ENCODE measurements around the gene KDM1B.

The KDM1B gene

GRCh38 chr6:18177286-18177965 lies 22.2 kb downstream of the KDM1B start:
- no peak overlapping the region for H3K4me3 ChIP-seq (ENCODE audit: control insufficient read depth, low read depth, low read length)
- no peak for TF ChIP-seq CTCF (conservative IDR thresholded peaks at IDR 0.05; ENCODE audit: control insufficient read depth, insufficient read depth, low read depth, low read length)
- DNase-seq (ENCODE audit: low read depth) = no peak

GRCh38 chr6:18178960-18179615 lies 23.9 kb downstream of the KDM1B start:
- DNase-seq (ENCODE audit: low read depth) = no peak
- H3K4me3 ChIP-seq (ENCODE audit: control insufficient read depth, low read depth, low read length) = no peak overlapping the region
- TF ChIP-seq CTCF (conservative IDR thresholded peaks at IDR 0.05; ENCODE audit: control insufficient read depth, insufficient read depth, low read depth, low read length) = no peak

GRCh38 chr6:18179770-18180356 lies 24.6 kb downstream of the KDM1B start:
- TF ChIP-seq CTCF (conservative IDR thresholded peaks at IDR 0.05; ENCODE audit: control insufficient read depth, insufficient read depth, low read depth, low read length) = no peak
- H3K4me3 ChIP-seq (ENCODE audit: control insufficient read depth, low read depth, low read length) = no peak overlapping the region
- DNase-seq (ENCODE audit: low read depth) = no peak

- H3K4me3 ChIP-seq (ENCODE audit: control insufficient read depth, low read depth, low read length) = no peak overlapping the region
- DNase-seq (ENCODE audit: low read depth) = no peak
- no peak for TF ChIP-seq CTCF (conservative IDR thresholded peaks at IDR 0.05; ENCODE audit: control insufficient read depth, insufficient read depth, low read depth, low read length)
Measured at GRCh38 chr6:18182568-18182967, 27.3 kb downstream of the KDM1B start.

- DNase-seq (ENCODE audit: low read depth) = no peak
- no peak for TF ChIP-seq CTCF (conservative IDR thresholded peaks at IDR 0.05; ENCODE audit: control insufficient read depth, insufficient read depth, low read depth, low read length)
- H3K4me3 ChIP-seq (ENCODE audit: control insufficient read depth, low read depth, low read length) = no peak overlapping the region
Measured at GRCh38 chr6:18183766-18184165, 28.5 kb downstream of the KDM1B start.

- TF ChIP-seq CTCF (conservative IDR thresholded peaks at IDR 0.05; ENCODE audit: control insufficient read depth, insufficient read depth, low read depth, low read length) = no peak
- no peak overlapping the region for H3K4me3 ChIP-seq (ENCODE audit: control insufficient read depth, low read depth, low read length)
Measured at GRCh38 chr6:18185624-18186023, 30.4 kb downstream of the KDM1B start.

More at GRCh38 chr6:18185624-18186023, 30.4 kb downstream of the KDM1B start:
- no peak for DNase-seq (ENCODE audit: low read depth)

All from fibroblast of mammary gland (primary cell).